Tongue (tissue), 2 donors: ENCODE measurements around the gene MTHFD2. TPM values are rescaled to one million over a fixed set of nuclear protein-coding genes. Genes with fewer than 3 reads are reported as not detected.
A peak's percentile ranks its signal among the peaks of the same experiment; 100 is the strongest.
"Not testable (repeated sequence)": the region's sequence is repeated elsewhere in the genome, so short reads cannot be mapped to it uniquely, and the experiment has no call there.

Experiments
- DNase-seq: peaks from one replicate; pipeline ENCODE4 v3.0.0-alpha.2; 2015
- total RNA-seq: library from RNA; depleted of rRNA; stranded (reverse); fragments of >200 nt; gene quantifications from one replicate; pipeline ENCODE4 v1.2.3, GENCODE V29; 2014

The MTHFD2 gene
- total RNA-seq, 1 donor from 2014 or later = 43.8 TPM

GRCh38 chr2:74229865-74230264, 31.4 kb downstream of the MTHFD2 start:
- not testable (repeated sequence) for DNase-seq

DNA sequence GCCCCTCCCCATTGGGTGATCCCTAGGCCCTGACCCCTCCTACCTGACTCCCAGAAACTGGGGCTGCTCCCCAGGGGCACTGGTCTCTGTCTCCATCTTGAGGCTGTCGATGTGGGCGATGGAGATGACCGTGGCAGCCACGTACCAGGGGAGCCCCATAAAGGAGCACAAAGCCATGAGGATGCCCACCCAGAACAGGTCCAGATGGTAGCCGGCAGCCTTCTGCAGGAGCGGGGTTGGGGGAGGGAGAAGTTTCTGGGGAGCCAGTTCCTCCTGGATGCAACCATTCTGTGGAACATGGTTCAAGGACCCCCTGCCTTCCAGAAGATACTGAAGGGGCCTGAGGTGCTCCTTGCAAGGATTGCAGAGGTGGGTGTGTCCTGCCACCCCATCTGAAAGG, 34.0 kb downstream of the MTHFD2 start:
- no peak for DNase-seq

- DNase-seq = no peak
Observed at GRCh38 chr2:74233648-74234047, 35.2 kb downstream of the MTHFD2 start.

- no peak for DNase-seq
Observed at GRCh38 chr2:74235041-74235440, 36.6 kb downstream of the MTHFD2 start.

GRCh38 chr2:74238879-74239278, 40.5 kb downstream of the MTHFD2 start:
- no peak for DNase-seq

DNA sequence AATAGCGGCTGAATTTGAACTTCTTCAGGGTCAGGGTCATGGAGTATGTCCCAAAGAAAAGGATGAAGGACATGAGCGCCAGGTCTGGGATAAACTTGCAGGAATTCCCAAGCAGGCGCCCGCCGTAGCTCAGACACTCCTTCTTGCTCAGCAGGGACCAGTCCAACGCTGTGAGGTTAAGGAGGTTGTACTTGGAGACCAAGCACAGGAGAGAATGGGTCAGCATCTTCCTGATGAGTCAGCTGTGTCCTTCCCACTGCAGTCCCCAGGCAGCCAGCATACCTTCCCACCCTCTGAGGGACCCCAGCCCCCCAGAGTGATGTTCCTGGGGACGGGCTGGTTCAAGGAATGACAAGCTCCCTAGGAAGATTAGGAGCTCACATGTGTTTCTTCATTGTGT, 40.9 kb downstream of the MTHFD2 start:
- DNase-seq = no peak

DNA sequence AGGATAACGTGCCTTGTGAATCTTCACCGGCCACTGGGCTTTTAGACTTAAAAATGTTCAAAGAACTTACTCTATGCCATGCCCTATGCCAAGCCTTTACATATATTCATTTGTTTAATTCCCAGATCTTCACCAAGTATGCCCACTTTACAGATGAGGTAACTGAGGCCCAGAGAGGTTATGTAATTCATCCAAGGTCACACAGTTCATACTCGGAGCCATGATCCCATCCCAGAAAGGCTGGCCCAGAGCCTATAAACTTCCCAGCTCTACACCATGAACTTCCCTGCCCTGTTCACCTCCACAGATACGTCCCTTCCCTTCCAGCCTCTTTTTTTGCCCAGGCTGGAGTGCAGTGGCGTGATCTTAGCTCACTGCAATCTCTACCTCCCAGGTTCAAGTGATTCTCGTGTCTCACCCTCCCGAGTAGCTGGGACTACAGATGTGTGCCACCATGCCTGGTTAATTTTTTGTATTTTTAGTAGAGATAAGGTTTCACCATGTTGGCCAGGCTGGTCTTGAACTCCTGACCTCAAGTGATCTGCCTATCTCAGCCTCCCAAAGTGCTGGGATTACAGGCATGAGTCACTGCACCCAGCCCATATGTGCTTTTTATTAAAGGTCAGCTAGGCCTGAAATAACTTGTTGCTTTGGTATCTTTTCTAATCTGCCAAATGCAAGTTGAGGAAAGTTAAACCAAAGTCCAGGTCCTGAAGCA, 44.1 kb downstream of the MTHFD2 start:
- DNase-seq = no peak

DNA sequence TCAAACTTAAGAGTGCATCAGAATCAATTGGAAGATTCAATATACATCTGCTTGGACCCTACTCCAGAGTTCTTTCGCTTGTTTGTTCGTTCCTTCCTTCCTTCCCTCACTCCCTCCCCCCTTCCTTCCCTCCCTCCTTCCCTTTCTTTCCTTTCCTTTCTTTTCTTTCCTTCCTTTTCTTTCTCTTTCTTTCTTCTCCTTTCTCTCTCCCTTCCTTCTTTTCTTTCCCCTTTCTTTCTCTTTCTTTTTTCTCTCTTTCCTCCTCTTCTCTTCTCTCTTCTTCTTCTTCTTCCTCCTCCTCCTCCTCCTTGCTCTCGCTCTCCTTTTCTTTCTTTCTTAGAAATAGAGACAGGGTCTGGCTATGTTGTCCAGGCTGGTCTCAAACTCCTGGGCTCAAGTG, 45.9 kb downstream of the MTHFD2 start:
- DNase-seq = no peak

DNA sequence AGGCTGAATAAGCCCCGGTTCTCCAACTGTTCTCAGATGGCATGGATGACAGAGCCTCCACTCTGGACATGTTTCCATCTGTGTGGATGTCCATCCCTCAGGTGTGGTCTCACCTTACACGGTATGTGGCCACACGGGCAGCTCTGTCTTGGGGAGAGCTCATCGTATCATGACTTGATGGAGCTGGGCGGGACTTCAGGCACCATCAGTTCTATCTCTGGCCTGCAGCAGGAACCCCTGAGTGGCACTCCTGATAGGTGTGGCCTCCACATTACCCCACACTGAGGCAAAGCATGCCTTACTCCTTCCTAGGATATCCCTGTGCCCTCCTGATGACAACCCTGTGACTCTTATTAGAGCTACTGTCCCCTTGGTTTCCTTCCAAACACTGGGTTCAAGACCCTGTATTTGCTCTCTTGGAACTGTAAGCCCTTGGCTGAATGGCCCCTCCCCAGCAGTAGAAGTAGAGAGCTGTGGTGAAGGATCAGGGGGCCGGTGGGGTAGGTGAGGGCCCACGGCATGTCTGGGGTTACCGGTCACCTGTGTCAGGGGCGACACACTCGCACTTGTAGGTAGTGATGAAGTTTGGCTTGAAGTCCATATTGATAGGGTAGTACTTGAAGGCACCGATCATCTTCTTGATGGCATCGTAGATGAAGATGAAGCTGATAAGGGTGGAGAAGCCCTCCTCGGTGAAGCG, 48.2 kb downstream of the MTHFD2 start:
- no peak for DNase-seq

GRCh38 chr2:74249406-74250122, 51.1 kb downstream of the MTHFD2 start:
- DNase-seq = no peak

DNA sequence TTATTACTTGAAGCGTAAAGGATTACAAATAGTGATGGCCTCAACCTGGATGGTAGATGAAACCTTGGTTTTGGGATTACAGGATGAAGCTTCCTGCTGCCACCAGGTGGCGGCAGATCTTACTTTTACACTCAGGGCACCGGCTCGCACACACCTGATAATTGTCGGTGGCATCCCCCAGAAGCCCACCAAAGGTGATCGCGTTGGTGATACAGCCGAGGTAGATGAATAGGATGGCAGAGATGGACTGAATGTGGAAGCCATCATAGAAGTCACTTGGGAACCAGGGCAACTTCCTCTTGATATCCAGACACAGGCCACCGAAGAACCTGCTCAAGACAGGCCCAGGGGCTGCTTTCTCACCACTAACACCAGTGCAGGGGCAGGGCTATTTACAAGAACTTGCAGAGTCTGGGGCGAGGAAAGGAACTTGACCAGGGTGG, 51.8 kb downstream of the MTHFD2 start:
- DNase-seq = peak; percentile 71

- no peak for DNase-seq
Observed at GRCh38 chr2:74252036-74252435, 53.6 kb downstream of the MTHFD2 start.

DNA sequence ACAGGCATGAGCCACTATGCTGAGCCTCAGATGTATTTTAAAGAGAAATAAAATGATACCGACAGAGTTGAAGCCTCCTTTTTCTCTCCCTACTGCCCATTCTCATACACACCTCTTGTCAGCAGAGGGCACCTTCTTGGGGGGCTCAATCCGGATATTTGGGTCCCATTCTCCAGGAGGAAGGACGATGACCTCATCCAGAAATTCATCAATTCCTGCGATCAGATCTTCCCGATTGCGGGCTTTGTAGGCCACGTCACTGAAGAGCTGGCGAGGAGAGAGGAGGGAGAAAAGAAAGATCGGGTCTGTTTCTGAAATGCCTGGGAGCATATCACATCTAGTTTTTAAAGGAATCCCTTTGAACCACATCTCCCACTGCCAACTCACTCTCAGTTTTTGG, 54.4 kb downstream of the MTHFD2 start:
- no peak for DNase-seq

GRCh38 chr2:74253306-74253970, 55.0 kb downstream of the MTHFD2 start:
- no peak for DNase-seq

DNA sequence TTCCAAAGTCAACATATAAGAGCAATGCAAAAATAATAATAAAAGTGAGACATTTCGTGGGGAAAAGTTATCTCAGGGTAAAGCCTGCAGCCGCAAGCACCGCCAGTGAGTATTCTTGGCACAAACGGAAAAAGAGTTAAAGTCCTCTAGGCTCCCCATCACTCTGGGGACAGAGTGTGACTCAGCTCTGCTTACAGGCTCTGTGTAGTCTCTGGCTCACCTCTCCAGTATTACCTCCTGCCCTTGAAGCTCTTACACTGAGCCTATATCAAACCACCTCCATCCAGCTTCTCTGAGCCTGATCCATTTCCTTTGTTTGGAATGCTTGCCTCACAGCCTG, 55.5 kb downstream of the MTHFD2 start:
- DNase-seq = no peak

DNA sequence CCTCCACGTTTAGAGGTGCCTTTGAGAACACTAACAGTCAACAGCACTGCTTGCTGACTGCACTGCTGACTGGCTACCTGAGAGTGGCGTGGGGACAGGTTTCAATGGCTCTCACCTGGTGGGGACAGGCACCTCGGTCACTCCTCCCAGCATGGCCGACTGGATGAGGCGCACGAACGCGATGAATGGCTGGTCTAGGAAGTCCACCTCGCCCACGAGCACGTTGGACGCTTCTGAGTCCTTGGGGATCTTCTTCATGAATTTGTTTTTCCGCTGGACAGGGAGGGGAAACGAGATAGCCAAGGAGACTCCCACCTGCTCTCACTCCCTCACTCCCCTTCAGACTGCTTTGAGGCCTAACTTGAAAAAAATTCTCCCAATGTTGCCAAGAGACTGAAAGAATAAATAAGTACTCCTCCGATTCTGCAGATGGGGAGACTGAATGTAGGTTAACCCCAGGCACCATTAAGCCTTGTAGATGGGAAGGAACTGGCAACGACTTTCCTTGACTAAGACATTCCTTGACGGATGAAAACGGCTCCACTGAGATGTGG, 57.3 kb downstream of the MTHFD2 start:
- DNase-seq = no peak

- no peak for DNase-seq
Observed at GRCh38 chr2:74259191-74259590, 60.8 kb downstream of the MTHFD2 start.

- no peak for DNase-seq
Observed at GRCh38 chr2:74259733-74260132, 61.3 kb downstream of the MTHFD2 start.

DNA sequence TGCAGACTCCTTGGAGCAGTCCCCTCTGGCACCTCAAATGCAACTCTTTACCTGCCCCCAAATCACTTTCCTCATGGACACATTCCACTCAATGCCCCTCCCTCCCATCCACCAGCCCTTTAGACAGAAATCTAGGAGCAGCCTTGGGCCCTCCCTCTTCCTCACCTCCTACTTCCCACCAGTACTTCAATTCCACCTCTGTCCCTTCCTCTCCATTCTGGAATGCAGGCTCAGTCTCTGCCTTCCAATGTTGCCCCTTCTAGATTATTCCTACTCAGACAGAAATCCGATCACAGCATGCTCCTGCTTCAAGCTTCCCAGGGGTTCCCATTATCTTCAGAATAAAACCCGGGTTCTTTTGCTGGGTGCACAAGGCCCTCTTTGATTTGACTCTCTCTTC, 62.1 kb downstream of the MTHFD2 start:
- DNase-seq = no peak

DNA sequence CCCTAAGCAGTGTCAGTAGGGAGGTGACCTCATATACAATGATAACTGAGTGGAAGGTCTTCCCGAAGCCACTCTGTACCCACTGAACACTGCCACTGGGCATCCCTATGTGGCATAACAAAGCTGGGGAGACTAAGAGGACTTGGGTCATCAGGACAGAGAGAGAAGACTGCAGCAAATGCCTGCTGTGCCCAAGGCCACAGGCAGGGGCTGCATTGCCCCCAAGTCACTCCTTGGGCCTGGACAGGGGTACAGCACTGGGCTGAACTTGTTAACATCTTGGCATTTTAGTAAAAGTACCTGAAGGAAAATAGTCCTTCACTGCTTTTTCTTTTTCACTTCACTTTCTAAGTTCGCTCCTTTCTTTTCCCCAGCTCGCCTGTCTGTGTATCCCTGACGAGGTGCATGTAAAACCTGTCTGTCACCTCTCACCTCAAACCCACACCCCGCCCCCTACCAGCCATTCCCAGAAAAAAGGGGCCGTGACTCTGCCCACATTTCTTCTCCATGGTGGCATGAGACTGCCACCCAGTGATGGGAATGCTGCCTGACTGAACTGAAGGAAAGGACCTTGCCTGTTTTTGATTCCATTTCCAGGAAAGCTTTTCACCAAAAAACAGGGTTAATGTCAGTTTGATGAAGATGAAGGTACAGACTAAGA, 62.9 kb downstream of the MTHFD2 start:
- DNase-seq = peak; percentile 41

DNA sequence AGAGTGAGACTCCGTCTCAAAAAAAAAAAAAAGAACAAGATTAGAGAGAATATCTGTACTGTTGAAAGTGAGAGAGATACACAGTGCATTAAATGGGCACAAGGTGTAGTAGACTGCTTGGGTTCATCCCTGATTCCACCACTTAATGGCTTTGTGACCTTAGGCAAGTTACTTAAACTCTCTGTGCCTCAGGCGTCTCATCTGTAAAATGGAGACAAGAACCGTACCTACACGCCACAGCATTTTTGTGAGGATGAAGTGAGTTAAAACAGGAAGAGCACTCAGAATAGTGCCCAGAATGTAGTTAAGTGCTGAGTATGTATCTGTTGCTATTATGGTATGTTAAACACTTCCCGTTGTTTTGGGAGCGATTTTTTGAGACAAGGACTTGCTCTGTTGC, 64.3 kb downstream of the MTHFD2 start:
- no peak for DNase-seq

DNA sequence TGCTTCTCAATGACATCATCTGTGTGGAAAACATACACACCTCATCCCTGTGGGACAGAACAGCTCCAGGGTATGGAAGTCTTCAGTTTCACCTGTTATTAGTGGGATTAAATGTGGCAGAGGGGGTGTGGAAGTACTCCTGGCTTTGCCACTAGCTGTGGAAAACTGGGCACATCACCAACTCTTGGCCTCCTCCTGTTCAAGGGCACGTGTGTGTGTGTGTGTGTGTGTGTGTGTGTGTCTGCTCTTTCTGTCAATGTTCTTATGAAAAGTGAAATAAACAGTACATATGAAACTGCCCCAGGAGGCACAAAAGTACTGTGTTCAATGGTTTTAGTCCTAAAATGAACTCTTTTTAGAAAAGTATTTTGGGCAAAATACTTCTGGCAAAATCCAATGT, 65.9 kb downstream of the MTHFD2 start:
- no peak for DNase-seq
